B cell (primary cell): ENCODE data around the gene CUTA. TPM values are rescaled to one million over a fixed set of nuclear protein-coding genes. Genes with fewer than 3 reads are reported as not detected.
A peak's percentile ranks its signal among the peaks of the same experiment; 100 is the strongest.

Experiments used
- ATAC-seq: fragments of 200-7000 bp; cut with Tn5 transposase; one replicate; pipeline ENCODE4 v1.10.0; 2021; ENCODE audit warnings: low read depth, mild to moderate bottlenecking, moderate number of reproducible peaks, moderate library complexity
- CTCF ChIA-PET: fragments of 350-600 bp; sonication (Branson Sonifier 250); formaldehyde crosslinking; loops from one replicate; lab custom pipeline; 2021; ENCODE audit warnings: antibody characterized with exemption, inconsistent platforms; lab: Charles Lee
- POLR2A ChIA-PET: fragments of 350-600 bp; sonication (Branson Sonifier 250); formaldehyde crosslinking; loops from one replicate; lab custom pipeline; 2021; ENCODE audit warnings: antibody characterized with exemption; lab: Charles Lee
- DNase-seq: peaks from one replicate; pipeline ENCODE4 v3.0.0; 2013
- H2AFZ ChIP-seq: 2 replicates; pipeline ENCODE4 v1.6.1; 2012; ENCODE audit warnings: mild to moderate bottlenecking, low read depth, low read length; ENCODE audit not compliant: insufficient read depth, poor library complexity, severe bottlenecking
- H3K27ac ChIP-seq, 2 donors: 1 replicate in 1 of 2; 2 replicates in 1 of 2; pipeline ENCODE4 v1.5.1; 2012 to 2013; ENCODE audit warnings: low read length in 2 of 2, mild to moderate bottlenecking in 2 of 2, moderate library complexity in 1 of 2
- H3K27me3 ChIP-seq, 4 experiments: fragments of 200-600 bp in 1 of 4; sonication (generic) in 1 of 4; replicated peaks in 1 of 4; 1 replicate in 2 of 4; 2 replicates in 2 of 4; pipeline versions ENCODE4 v1.6.1 to v1.7.0; 2013 to 2016; ENCODE audit warnings: low read length in 3 of 4, mild to moderate bottlenecking in 2 of 4, mixed read lengths in 1 of 4, moderate library complexity in 1 of 4; ENCODE audit not compliant: insufficient read depth in 4 of 4, control insufficient read depth in 3 of 4; ENCODE audit errors: control extremely low read depth in 1 of 4
- H3K36me3 ChIP-seq, 2 experiments: replicated peaks in 1 of 2; 1 replicate in 1 of 2; 2 replicates in 1 of 2; pipeline versions ENCODE4 v1.6.1 to v1.7.1; 2013; ENCODE audit warnings: low read length in 1 of 2; ENCODE audit not compliant: insufficient read depth in 2 of 2, control insufficient read depth in 1 of 2; ENCODE audit errors: control extremely low read depth in 1 of 2, extremely low read depth in 1 of 2
- H3K4me1 ChIP-seq, 2 donors: fragments of 200-600 bp in 1 of 2; sonication (generic) in 1 of 2; 1 replicate in 1 of 2; 2 replicates in 1 of 2; pipeline versions ENCODE4 v1.5.1 to v1.6.1; 2013 to 2017; ENCODE audit warnings: low read length in 2 of 2; ENCODE audit not compliant: control insufficient read depth in 2 of 2, insufficient read depth in 2 of 2
- H3K4me2 ChIP-seq: replicated peaks from 2 replicates; pipeline ENCODE3; 2012; ENCODE audit warnings: mild to moderate bottlenecking, low read depth, low read length; ENCODE audit not compliant: poor library complexity, severe bottlenecking
- H3K4me3 ChIP-seq, 5 experiments: fragments of 200-600 bp in 1 of 5; sonication (generic) in 1 of 5; 1 replicate in 3 of 5; 2 replicates in 2 of 5; pipeline versions ENCODE4 v1.5.1 to v1.7.0; 2011 to 2016; ENCODE audit warnings: low read length in 4 of 5, mild to moderate bottlenecking in 4 of 5, low read depth in 2 of 5, control low read depth in 1 of 5, moderate library complexity in 1 of 5; ENCODE audit not compliant: insufficient read depth in 1 of 5; ENCODE audit errors: control extremely low read depth in 1 of 5, extremely low read depth in 1 of 5
- H3K79me2 ChIP-seq: fragments of 200-600 bp; sonication (generic); one replicate; pipeline ENCODE4 v1.6.0; 2016; ENCODE audit warnings: low read length; ENCODE audit not compliant: control insufficient read depth, insufficient read depth
- H3K9ac ChIP-seq: fragments of 200-600 bp; sonication (generic); 2 replicates; pipeline ENCODE4 v1.6.1; 2017; ENCODE audit warnings: mild to moderate bottlenecking, low read length, moderate library complexity
- H3K9me3 ChIP-seq, 3 donors: one replicate each; pipeline versions ENCODE4 v1.6.1 to v1.7.1; 2013; ENCODE audit warnings: low read length in 2 of 3; ENCODE audit not compliant: control insufficient read depth in 2 of 3, insufficient read depth in 1 of 3; ENCODE audit errors: control extremely low read depth in 1 of 3
- H4K20me1 ChIP-seq: 2 replicates; pipeline ENCODE4 v1.6.0; 2012; ENCODE audit warnings: mild to moderate bottlenecking, low read length; ENCODE audit not compliant: insufficient read depth, control insufficient read depth, poor library complexity, severe bottlenecking
- H3K27ac Mint-ChIP-seq: one replicate; pipeline ENCODE4 v1.8.0; 2021; ENCODE audit warnings: mixed read lengths
- H3K27me3 Mint-ChIP-seq: one replicate; pipeline ENCODE4 v1.8.0; 2021; ENCODE audit warnings: mixed read lengths
- H3K4me1 Mint-ChIP-seq: one replicate; pipeline ENCODE4 v1.8.0; 2021; ENCODE audit warnings: mixed read lengths
- H3K4me3 Mint-ChIP-seq: one replicate; pipeline ENCODE4 v1.8.0; 2021; ENCODE audit warnings: mixed read lengths
- H3K9me3 Mint-ChIP-seq: one replicate; pipeline ENCODE4 v1.8.0; 2022; ENCODE audit warnings: mixed read lengths; ENCODE audit not compliant: insufficient read depth
- EZH2 ChIP-seq: IDR thresholded peaks from 2 replicates; pipeline ENCODE4 v1.6.1; 2012; ENCODE audit warnings: borderline replicate concordance, low read depth, mild to moderate bottlenecking, moderate library complexity, low read length; ENCODE audit not compliant: insufficient read depth, poor library complexity, severe bottlenecking
- WGBS: methylation state at CpG from one replicate; pipeline ENCODE4 v1.1.5; 2013; ENCODE audit warnings: missing lambda C conversion rate; ENCODE audit not compliant: insufficient coverage; 5-methylcytosine and 5-hydroxymethylcytosine counted together
- intact Hi-C: fragments of 100-400 bp; cut with micrococcal nuclease; formaldehyde crosslinking; loops from one replicate; pipeline ENCODE4 v1.10.0; 2022
- polyA plus RNA-seq: library from polyadenylated mRNA; depleted of rRNA; stranded (reverse); fragments of >200 nt; gene quantifications from 2 replicates; pipeline ENCODE4 v1.2.3, GENCODE V29; 2012
- total RNA-seq, 2 donors: library from RNA; stranded (reverse); fragments of 120-200 nt in 1 of 2; gene quantifications; 1 replicate in 1 of 2; 2 replicates in 1 of 2; pipeline versions ENCODE4 v1.2.3 to v1.2.4, GENCODE V29; 2013 to 2022
- TF ChIP-seq, protein P1 (sequence below): fragments of 200-600 bp; IDR thresholded peaks from one replicate; pipeline ENCODE4 v1.8.0; 2022; ENCODE audit warnings: antibody characterized with exemption, mild to moderate bottlenecking

Gene CUTA
- total and polyA plus RNA-seq, 2 donors (not counting 1 experiment from before 2014, with no cell fraction given) = 137 to 226 TPM

DNA sequence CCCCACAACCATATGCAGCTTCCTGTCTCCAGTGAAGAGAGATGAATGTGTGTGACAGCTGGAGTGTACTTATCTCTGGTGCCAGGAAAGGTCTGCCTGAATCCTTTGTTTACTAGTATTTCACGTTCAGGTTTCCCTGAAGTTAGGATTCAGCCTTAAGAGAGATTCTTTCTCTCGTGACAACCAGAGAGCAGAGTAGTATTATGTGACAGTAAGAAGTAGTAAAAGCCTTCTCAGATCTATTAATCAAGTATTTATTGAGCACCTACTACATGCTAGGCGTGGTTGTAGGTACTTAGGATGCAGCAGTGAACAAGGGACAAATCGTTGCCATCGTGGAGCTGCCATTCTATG lies 25.3 kb downstream of the CUTA start:
- H4K20me1 ChIP-seq = no peaks in the 10 kb centered on the region
- POLR2A ChIA-PET = no interaction called here
- peak overlapping the region in 1 of 5 experiments; percentile 73 for H3K4me3 ChIP-seq
- peak overlapping the region; percentile 64 for H3K9ac ChIP-seq
- no peaks in the 10 kb centered on the region for H3K27me3 Mint-ChIP-seq
- H3K79me2 ChIP-seq = peaks cover 23% of the 10 kb centered on the region
- peak overlapping the region; percentile 80 for H3K4me3 Mint-ChIP-seq
- CTCF ChIA-PET = no interaction called here
- WGBS = no CpG with 5 or more reads among the region's 5 CpGs
- no peak overlapping the region for H3K27ac ChIP-seq
- H3K4me1 ChIP-seq = peaks cover 12 to 18% of the 10 kb centered on the region in 2 donors
- no peaks in the 10 kb centered on the region for H3K9me3 Mint-ChIP-seq
- H3K4me1 Mint-ChIP-seq = peaks cover 23% of the 10 kb centered on the region
- intact Hi-C loops = loop anchor here (5.0 kb wide), 2 partner anchors 230 to 395 kb away; partner anchors contain the start of genes ITPR3 and LEMD2
- peak overlapping the region; percentile 75 for H3K27ac Mint-ChIP-seq
- TF ChIP-seq, protein P1, sequence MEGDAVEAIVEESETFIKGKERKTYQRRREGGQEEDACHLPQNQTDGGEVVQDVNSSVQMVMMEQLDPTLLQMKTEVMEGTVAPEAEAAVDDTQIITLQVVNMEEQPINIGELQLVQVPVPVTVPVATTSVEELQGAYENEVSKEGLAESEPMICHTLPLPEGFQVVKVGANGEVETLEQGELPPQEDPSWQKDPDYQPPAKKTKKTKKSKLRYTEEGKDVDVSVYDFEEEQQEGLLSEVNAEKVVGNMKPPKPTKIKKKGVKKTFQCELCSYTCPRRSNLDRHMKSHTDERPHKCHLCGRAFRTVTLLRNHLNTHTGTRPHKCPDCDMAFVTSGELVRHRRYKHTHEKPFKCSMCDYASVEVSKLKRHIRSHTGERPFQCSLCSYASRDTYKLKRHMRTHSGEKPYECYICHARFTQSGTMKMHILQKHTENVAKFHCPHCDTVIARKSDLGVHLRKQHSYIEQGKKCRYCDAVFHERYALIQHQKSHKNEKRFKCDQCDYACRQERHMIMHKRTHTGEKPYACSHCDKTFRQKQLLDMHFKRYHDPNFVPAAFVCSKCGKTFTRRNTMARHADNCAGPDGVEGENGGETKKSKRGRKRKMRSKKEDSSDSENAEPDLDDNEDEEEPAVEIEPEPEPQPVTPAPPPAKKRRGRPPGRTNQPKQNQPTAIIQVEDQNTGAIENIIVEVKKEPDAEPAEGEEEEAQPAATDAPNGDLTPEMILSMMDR = no peak
- no peak for TF ChIP-seq EZH2
- DNase-seq (no peak), ATAC-seq (no peak)
- H3K9me3 ChIP-seq = no peaks in the 10 kb centered on the region
- H3K4me2 ChIP-seq = peak overlapping the region; percentile 90
- H2AFZ ChIP-seq = peak overlapping the region; percentile 77
- H3K36me3 ChIP-seq = no peaks in the 10 kb centered on the region
- no peaks in the 10 kb centered on the region for H3K27me3 ChIP-seq

DNA sequence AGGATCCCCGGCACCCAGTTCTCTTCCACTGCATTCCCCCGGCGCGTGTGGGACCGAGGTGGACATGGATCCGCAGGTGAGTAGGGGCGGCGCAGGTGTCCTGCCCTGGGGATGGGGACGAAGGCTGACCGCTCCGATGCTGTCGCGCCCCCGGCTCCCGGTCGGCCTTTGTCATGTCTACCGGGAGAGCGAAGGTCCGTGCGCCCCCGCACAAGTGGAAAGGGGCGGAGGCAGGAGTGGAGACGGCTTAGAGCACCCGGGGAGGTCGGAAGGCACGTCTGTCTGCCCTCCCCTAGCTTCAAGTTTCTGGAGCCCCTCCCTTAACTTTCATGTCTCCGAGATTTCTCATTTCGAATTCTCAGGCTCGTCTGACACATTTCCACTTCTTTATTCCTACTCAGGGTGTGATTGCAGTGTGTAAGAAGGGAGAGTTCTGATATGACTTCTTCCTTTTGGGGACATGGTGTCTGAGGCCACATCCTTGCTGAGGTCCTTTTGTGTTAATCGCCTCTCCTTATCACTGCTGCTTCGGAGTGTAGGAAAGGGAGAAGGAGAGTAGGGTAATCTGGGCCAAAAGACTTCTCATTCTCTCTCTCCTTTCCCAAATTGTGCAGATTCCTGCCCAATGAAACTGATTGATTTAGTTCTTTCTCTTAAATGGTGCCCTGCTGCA lies 25.8 kb downstream of the CUTA start:
- Histone ChIP-seq H3K36me3 (no peaks in the 10 kb centered on the region), H3K27me3 (no peaks in the 10 kb centered on the region), H3K4me3 (peak overlapping the region; percentile 54 to 73 (median 59)), H3K27ac (peak overlapping the region; percentile 69 to 88), H3K79me2 (peaks cover 20% of the 10 kb centered on the region), H3K9me3 (no peaks in the 10 kb centered on the region), H4K20me1 (no peaks in the 10 kb centered on the region), H3K4me2 (peak overlapping the region; percentile 90), H3K9ac (peak overlapping the region; percentile 64), H3K4me1 (peaks cover 12 to 18% of the 10 kb centered on the region in 2 donors), H2AFZ (peak overlapping the region; percentile 77)
- no peaks in the 10 kb centered on the region for H3K27me3 Mint-ChIP-seq
- H3K27ac Mint-ChIP-seq = peak overlapping the region; percentile 95
- H3K4me3 Mint-ChIP-seq = peak overlapping the region; percentile 80
- ATAC-seq (no peak), DNase-seq (no peak)
- ChIA-PET POLR2A (interaction anchor here (1.1 kb wide), 1 partner anchor 18 kb away, joined by 4 read pairs; the partner anchor contains the start of gene PHF1), CTCF (interaction anchor here (1.3 to 2.3 kb wide), 2 partner anchors 19 to 48 kb away, joined by 3 to 17 read pairs; partner anchors contain the start of gene PHF1)
- no peaks in the 10 kb centered on the region for H3K9me3 Mint-ChIP-seq
- intact Hi-C loops = loop anchor here (1.0 to 5.0 kb wide), 13 partner anchors 18 to 395 kb away; partner anchors contain the start of genes CUTA, ITPR3, LEMD2 and PFDN6
- TF ChIP-seq, protein P1 = no peak
- no peak for TF ChIP-seq EZH2
- H3K4me1 Mint-ChIP-seq = peaks cover 23% of the 10 kb centered on the region
- WGBS = 0% methylated on average over 26 of the region's 31 CpGs
